K562 (cell line): Measurements from ENCODE around the gene CCDC158. TPM values are rescaled to one million over a fixed set of nuclear protein-coding genes. Genes with fewer than 3 reads are reported as not detected.

ENCODE experiments used
- ATAC-seq: fragments of 200-7000 bp; cut with Tn5 transposase; 3 replicates; pipeline ENCODE4 v1.9.1; 2020; ENCODE audit warnings: moderate library complexity
- BruUV-seq: library from RNA; stranded (reverse); fragments of 400-500 nt; replicated peaks from 2 replicates; lab custom pipeline; 2021; lab: Mats Ljungman, UMichigan
- CTCF ChIA-PET: fragments of 300-600 bp; formaldehyde crosslinking; extraction: SDS; loops from one replicate; lab custom pipeline; 2021; ENCODE audit warnings: low intra/inter-chr PET ratio; lab: Yijun Ruan, JAX
- POLR2A ChIA-PET: fragments of 300-600, 350-650 bp; sonication (Branson Sonifier 250); formaldehyde crosslinking; extraction: SDS; loops from one replicate; lab custom pipeline; 2021; ENCODE audit warnings: antibody characterized with exemption, inconsistent platforms; lab: Yijun Ruan, JAX
- DNase-seq, 4 experiments: peaks; one replicate each; pipeline versions ENCODE4 v3.0.0 to v3.0.0-alpha.2; 2011 to 2018; ENCODE audit warnings: low spot score in 3 of 4, mixed read lengths in 3 of 4; ENCODE audit errors: extremely low read depth in 1 of 4
- FAIRE-seq: peaks from 2 replicates; lab custom pipeline; 2011; peaks lifted over from hg19 to GRCh38; lab: Jason Lieb, UNC
- H2AFZ ChIP-seq: 2 replicates; pipeline ENCODE4 v1.6.0; 2011; ENCODE audit warnings: low read depth, low read length, control low read depth, inconsistent platforms
- H3K27ac ChIP-seq: fragments of 200-600 bp; 3 replicates; pipeline ENCODE4 v1.8.0; 2011; ENCODE audit warnings: low read depth, mild to moderate bottlenecking, control low read depth, inconsistent platforms, low read length, moderate library complexity, mixed read lengths; ENCODE audit errors: extremely low read depth
- H3K27me3 ChIP-seq, 2 experiments: fragments of 300-600 bp in 1 of 2; 2 replicates in 1 of 2; 3 replicates in 1 of 2; pipeline versions ENCODE4 v1.6.0 to v1.8.0; 2011; ENCODE audit warnings: inconsistent platforms in 2 of 2, low read length in 2 of 2, mild to moderate bottlenecking in 1 of 2, mixed read lengths in 1 of 2, moderate library complexity in 1 of 2; ENCODE audit not compliant: control insufficient read depth in 2 of 2, insufficient read depth in 2 of 2
- H3K36me3 ChIP-seq: fragments of 300-600 bp; 3 replicates; pipeline ENCODE4 v1.8.0; 2011; ENCODE audit warnings: mild to moderate bottlenecking, low read length, inconsistent platforms; ENCODE audit not compliant: control insufficient read depth, insufficient read depth
- H3K4me1 ChIP-seq, 2 experiments: fragments of 200-600 bp in 1 of 2; replicated peaks in 1 of 2; 2 replicates in 1 of 2; 3 replicates in 1 of 2; pipeline versions ENCODE4 v1.5.1 to v1.8.0; 2011; ENCODE audit warnings: inconsistent platforms in 2 of 2, low read length in 2 of 2, mild to moderate bottlenecking in 1 of 2, mixed read lengths in 1 of 2, moderate library complexity in 1 of 2; ENCODE audit not compliant: control insufficient read depth in 2 of 2, insufficient read depth in 2 of 2
- H3K4me2 ChIP-seq: 2 replicates; pipeline ENCODE4 v1.6.1; 2011; ENCODE audit warnings: low read length, control low read depth, inconsistent platforms, mixed read lengths; ENCODE audit not compliant: insufficient read depth
- H3K4me3 ChIP-seq: fragments of 200-600 bp; sonication (generic), shearing (Covaris generic); 2 replicates; pipeline ENCODE4 v1.5.1; 2016; ENCODE audit warnings: control low read depth, inconsistent platforms
- H3K79me2 ChIP-seq: fragments of 200-600 bp; 3 replicates; pipeline ENCODE4 v1.8.0; 2011; ENCODE audit warnings: low read length, inconsistent platforms; ENCODE audit not compliant: control insufficient read depth, insufficient read depth
- H3K9ac ChIP-seq, 2 experiments: 2 replicates each; pipeline versions ENCODE4 v1.6.0 to v1.6.1; 2011; ENCODE audit warnings: low read depth in 2 of 2, low read length in 2 of 2, control low read depth in 1 of 2, inconsistent platforms in 1 of 2, mild to moderate bottlenecking in 1 of 2, mixed read lengths in 1 of 2; ENCODE audit not compliant: insufficient read depth in 1 of 2
- H3K9me1 ChIP-seq: one replicate; pipeline ENCODE4 v1.6.0; 2011; ENCODE audit warnings: inconsistent platforms, mild to moderate bottlenecking, low read length, moderate library complexity; ENCODE audit not compliant: control insufficient read depth, insufficient read depth
- H3K9me3 ChIP-seq: replicated peaks from 2 replicates; pipeline ENCODE4 v1.5.1; 2011; ENCODE audit warnings: low read depth, low read length, inconsistent platforms; ENCODE audit not compliant: control insufficient read depth, insufficient read depth
- H4K20me1 ChIP-seq: replicated peaks from 2 replicates; pipeline ENCODE4 v1.6.1; 2011; ENCODE audit warnings: low read length, inconsistent platforms, mixed read lengths; ENCODE audit not compliant: control insufficient read depth, insufficient read depth
- HEY1 ChIP-seq: fragments of 250-450 bp; sonication (Bioruptor Pico); IDR thresholded peaks from 2 replicates; pipeline ENCODE4 v1.5.0; 2020; ENCODE audit warnings: mild to moderate bottlenecking, moderate library complexity, borderline replicate concordance
- NFIC ChIP-seq: fragments of 450-650 bp; IDR thresholded peaks from 2 replicates; pipeline ENCODE4 v1.6.1; 2017; ENCODE audit warnings: mild to moderate bottlenecking, inconsistent platforms
- NFIX ChIP-seq: fragments of 250-450 bp; sonication (Bioruptor Pico); IDR thresholded peaks from 2 replicates; pipeline ENCODE4 v1.4.0; 2020; ENCODE audit warnings: low read depth, mild to moderate bottlenecking, moderate library complexity
- SIN3B ChIP-seq: fragments of 450-650 bp; IDR thresholded peaks from 2 replicates; pipeline ENCODE4 v1.6.1; 2017; ENCODE audit warnings: low read depth, mild to moderate bottlenecking, moderate library complexity
- THRA ChIP-seq: fragments of 450-650 bp; IDR thresholded peaks from 2 replicates; pipeline ENCODE4 v1.6.1; 2017; ENCODE audit warnings: mild to moderate bottlenecking, moderate library complexity
- ZFP30 ChIP-seq: fragments of 250-450 bp; sonication (Bioruptor Pico); IDR thresholded peaks from 2 replicates; pipeline ENCODE4 v1.8.0; 2022; ENCODE audit warnings: moderate library complexity, mild to moderate bottlenecking, inconsistent platforms, borderline replicate concordance
- ZNF398 ChIP-seq: fragments of 250-450 bp; sonication (Bioruptor Pico); IDR thresholded peaks from 2 replicates; pipeline ENCODE4 v1.8.0; 2021; ENCODE audit warnings: moderate library complexity, mild to moderate bottlenecking, inconsistent platforms
- ZNF785 ChIP-seq: fragments of 250-450 bp; sonication (Bioruptor Pico); IDR thresholded peaks from 2 replicates; pipeline ENCODE4 v1.4.0; 2020; ENCODE audit warnings: mild to moderate bottlenecking
- WGBS: fragments of 100-300 bp; shearing (Covaris generic); methylation state at CpG from one replicate; pipeline ENCODE4 v1.1.6; 2016; ENCODE audit warnings: low coverage, mixed read lengths; ENCODE audit not compliant: insufficient coverage; ENCODE audit errors: missing lambda C conversion rate; 5-methylcytosine and 5-hydroxymethylcytosine counted together
- in situ Hi-C: fragments of 300-500 bp; cut with MboI; formaldehyde crosslinking; loops from 4 replicates; pipeline ENCODE4 v1.15.0; 2018; ENCODE audit warnings: inconsistent platforms, mixed read lengths
- intact Hi-C: fragments of 100-400 bp; cut with micrococcal nuclease; formaldehyde crosslinking; loops from 2 replicates; pipeline ENCODE4 v1.14.2; 2022
- polyA plus RNA-seq, 8 experiments: library from polyadenylated mRNA; depleted of rRNA in 4 of 8; stranded (reverse) in 5 of 8; unstranded in 3 of 8; fragments of >200 nt; fragmentation: Nextera tagmentation in 2 of 8; fragmentation: Illumina TruSeq in 1 of 8; extraction: Ambion mirVana in 2 of 8; extraction: Trizol in 1 of 8; gene quantifications; 2 replicates each; pipeline versions ENCODE4 v1.2.1 to v1.2.3, GENCODE V29; 2011 to 2014; ENCODE audit warnings: inconsistent platforms in 1 of 8, missing spikeins in 1 of 8
- total RNA-seq, 7 experiments: library from RNA; depleted of rRNA in 6 of 7; stranded (reverse); fragments of >200 nt in 6 of 7; fragmentation: Illumina TruSeq in 2 of 7; extraction: Trizol in 2 of 7; gene quantifications; 2 replicates each; pipeline versions ENCODE4 v1.2.1 to v1.2.3, GENCODE V29; 2011 to 2021; ENCODE audit warnings: low replicate concordance in 1 of 7
- TF ChIP-seq, protein P1 (sequence below): sonication (generic); formaldehyde crosslinking; IDR thresholded peaks from 2 replicates; pipeline ENCODE4 v1.5.0; 2020; ENCODE audit warnings: missing genetic modification reagents

The CCDC158 gene
- total and polyA plus RNA-seq, 9 of the 15 experiments (the other 6 are each of a cell fraction or from before 2014, with no cell fraction given): not detected

DNA sequence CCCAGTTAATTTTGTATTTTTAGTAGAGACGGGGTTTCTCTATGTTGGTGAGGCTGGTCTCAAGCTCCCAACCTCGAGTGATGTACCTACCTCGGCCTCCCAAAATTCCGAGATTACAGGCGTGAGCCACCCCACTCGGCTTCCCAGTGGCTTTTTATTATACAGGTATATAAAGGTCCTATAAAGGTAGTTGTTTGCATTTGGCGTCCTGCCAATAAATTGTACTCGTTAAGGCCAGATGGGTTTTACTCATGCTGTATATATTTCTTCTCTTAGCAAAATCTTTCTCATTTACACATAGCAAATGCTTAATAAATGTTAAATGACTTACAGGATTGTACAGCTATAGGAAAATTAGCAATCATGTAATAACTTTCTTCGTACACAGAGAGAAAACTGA is 20.9 kb upstream of the CCDC158 start:
- ATAC-seq (no peak), DNase-seq (no peak), FAIRE-seq (no peak)
- WGBS: 10% methylated on average over 9 of the region's 9 CpGs
- TF ChIP-seq ZNF785 (CRISPR knock-in tag): no peak
- TF ChIP-seq HEY1 (CRISPR knock-in tag): no peak
- TF ChIP-seq, protein P1, sequence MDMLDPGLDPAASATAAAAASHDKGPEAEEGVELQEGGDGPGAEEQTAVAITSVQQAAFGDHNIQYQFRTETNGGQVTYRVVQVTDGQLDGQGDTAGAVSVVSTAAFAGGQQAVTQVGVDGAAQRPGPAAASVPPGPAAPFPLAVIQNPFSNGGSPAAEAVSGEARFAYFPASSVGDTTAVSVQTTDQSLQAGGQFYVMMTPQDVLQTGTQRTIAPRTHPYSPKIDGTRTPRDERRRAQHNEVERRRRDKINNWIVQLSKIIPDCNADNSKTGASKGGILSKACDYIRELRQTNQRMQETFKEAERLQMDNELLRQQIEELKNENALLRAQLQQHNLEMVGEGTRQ (CRISPR knock-in tag): no peak
- no peak for TF ChIP-seq THRA
- TF ChIP-seq NFIC: peak; percentile 92
- peak; percentile 70 for TF ChIP-seq NFIX (CRISPR knock-in tag)
- no peak for TF ChIP-seq ZFP30 (CRISPR knock-in tag)
- no peak for TF ChIP-seq ZNF398
- TF ChIP-seq SIN3B: no peak
- H3K9me3 ChIP-seq: no peaks in the 10 kb centered on the region
- no peaks in the 10 kb centered on the region for H3K36me3 ChIP-seq
- in situ Hi-C loops: no loop called here
- no peaks in the 10 kb centered on the region for H3K4me1 ChIP-seq
- no peak overlapping the region for H3K4me2 ChIP-seq
- no peak overlapping the region for H3K27ac ChIP-seq
- H3K79me2 ChIP-seq: no peaks in the 10 kb centered on the region
- no TSS peak for BruUV-seq
- POLR2A ChIA-PET: interaction anchor here (0.6 kb wide), 1 partner anchor 605 kb away, joined by 3 read pairs; no protein-coding TSS in a partner anchor
- no peaks in the 10 kb centered on the region; the same call in 1 of the 2 replicates for H4K20me1 ChIP-seq
- H3K4me3 ChIP-seq: no peak overlapping the region
- intact Hi-C loops: no loop called here
- no peaks in the 10 kb centered on the region for H3K9me1 ChIP-seq
- H3K9ac ChIP-seq: no peak overlapping the region
- no peak overlapping the region for H2AFZ ChIP-seq
- CTCF ChIA-PET: no interaction called here
- H3K27me3 ChIP-seq: peaks cover 3 to 14% of the 10 kb centered on the region in 2 experiments; a peak in 1 of 5 replicates
